ENCODE results near the gene SRCAP. TPM values are rescaled to one million over a fixed set of nuclear protein-coding genes. Genes with fewer than 3 reads are reported as not detected.

Gene SRCAP
- total RNA-seq, 1 donor from 2014 or later, result 4.6 TPM

DNA sequence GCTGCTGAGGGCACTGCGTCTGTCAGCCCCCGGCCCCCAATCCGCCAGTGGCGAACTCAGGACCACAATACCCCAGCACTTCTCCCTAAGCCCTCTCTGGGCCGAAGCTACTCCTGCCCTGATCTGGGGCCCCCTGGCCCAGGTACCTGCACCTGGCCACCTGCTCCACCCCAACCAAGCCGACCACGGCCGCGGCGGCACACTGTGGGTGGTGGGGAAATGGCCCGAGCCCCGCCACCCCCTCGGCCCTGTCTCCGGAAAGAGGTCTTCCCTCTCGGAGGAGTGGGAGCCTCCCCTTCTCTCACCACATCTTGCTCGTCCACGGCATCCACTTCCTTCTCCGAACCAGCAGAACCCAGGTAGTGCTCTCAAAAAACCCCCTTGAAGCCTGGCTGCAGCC is 44.1 kb upstream of the SRCAP start:
- peaks cover 14% of the 10 kb centered on the region for H3K79me2 ChIP-seq (ENCODE audit: low read depth)
- H2AFZ ChIP-seq (replicated peaks), result no peak overlapping the region
- H3K4me1 ChIP-seq, result peaks cover 8% of the 10 kb centered on the region
- peaks cover 3% of the 10 kb centered on the region for H4K20me1 ChIP-seq (ENCODE audit: low read depth)
- H3K9me3 ChIP-seq (ENCODE audit: low read depth), result no peaks in the 10 kb centered on the region
- no peak for TF ChIP-seq EZH2 (IDR thresholded peaks at IDR 0.05)
- no peak for TF ChIP-seq CTCF (IDR thresholded peaks at IDR 0.05)
- TF ChIP-seq EZH2phosphoT487 (IDR thresholded peaks at IDR 0.05), result no peak
- Mint-ChIP-seq H3K36me3 (peaks cover 13% of the 10 kb centered on the region), H3K27me3 (ENCODE audit: insufficient read depth, low read depth) (peaks cover 7% of the 10 kb centered on the region), H3K9me3 (no peaks in the 10 kb centered on the region), H3K27ac (no peak overlapping the region), H3K4me1 (peaks cover 35% of the 10 kb centered on the region), H3K4me3 (peak overlapping the region; percentile 30)
- DNase-seq (ENCODE audit: low spot score), result no peak
- H3K36me3 ChIP-seq, result no peaks in the 10 kb centered on the region
- H3K4me2 ChIP-seq, result no peak overlapping the region
- H3K9ac ChIP-seq, result no peak overlapping the region
- no peaks in the 10 kb centered on the region for H3K27me3 ChIP-seq
- peaks cover 39% of the 10 kb centered on the region for H3F3A ChIP-seq (ENCODE audit: low read depth)
- H3K27ac ChIP-seq, result no peak overlapping the region
- no peak overlapping the region for H3K4me3 ChIP-seq

GRCh38 chr16:30655815-30656347 is 43.1 kb upstream of the SRCAP start:
- peaks cover 16% of the 10 kb centered on the region for H3K4me1 ChIP-seq
- Mint-ChIP-seq H3K27ac (no peak overlapping the region), H3K4me1 (peaks cover 36% of the 10 kb centered on the region), H3K27me3 (ENCODE audit: insufficient read depth, low read depth) (peaks cover 2% of the 10 kb centered on the region), H3K36me3 (peaks cover 18% of the 10 kb centered on the region), H3K4me3 (peak overlapping the region; percentile 60), H3K9me3 (no peaks in the 10 kb centered on the region)
- H3K9me3 ChIP-seq (ENCODE audit: low read depth), result no peaks in the 10 kb centered on the region
- no peaks in the 10 kb centered on the region for H3K36me3 ChIP-seq
- no peak overlapping the region for H2AFZ ChIP-seq (replicated peaks)
- H3K4me3 ChIP-seq, result no peak overlapping the region
- H4K20me1 ChIP-seq (ENCODE audit: low read depth), result peaks cover 14% of the 10 kb centered on the region
- DNase-seq (ENCODE audit: low spot score), result no peak
- H3K9ac ChIP-seq, result no peak overlapping the region
- no peak overlapping the region for H3K27ac ChIP-seq
- no peaks in the 10 kb centered on the region for H3K27me3 ChIP-seq
- TF ChIP-seq CTCF (IDR thresholded peaks at IDR 0.05), result no peak
- no peak for TF ChIP-seq EZH2 (IDR thresholded peaks at IDR 0.05)
- TF ChIP-seq EZH2phosphoT487 (IDR thresholded peaks at IDR 0.05), result no peak
- no peak overlapping the region for H3K4me2 ChIP-seq
- H3F3A ChIP-seq (ENCODE audit: low read depth), result peaks cover 36% of the 10 kb centered on the region
- peaks cover 24% of the 10 kb centered on the region for H3K79me2 ChIP-seq (ENCODE audit: low read depth)

GRCh38 chr16:30656388-30656787 is 42.6 kb upstream of the SRCAP start:
- H3K27me3 ChIP-seq, result no peaks in the 10 kb centered on the region
- H3K79me2 ChIP-seq (ENCODE audit: low read depth), result peaks cover 29% of the 10 kb centered on the region
- no peak overlapping the region for H3K27ac ChIP-seq
- no peak overlapping the region for H3K9ac ChIP-seq
- H3K36me3 ChIP-seq, result no peaks in the 10 kb centered on the region
- Mint-ChIP-seq H3K9me3 (no peaks in the 10 kb centered on the region), H3K36me3 (peaks cover 21% of the 10 kb centered on the region), H3K27me3 (ENCODE audit: insufficient read depth, low read depth) (peaks cover 2% of the 10 kb centered on the region), H3K4me3 (peak overlapping the region; percentile 60), H3K27ac (no peak overlapping the region), H3K4me1 (peaks cover 40% of the 10 kb centered on the region)
- H3K4me3 ChIP-seq, result no peak overlapping the region
- DNase-seq (ENCODE audit: low spot score), result no peak
- peaks cover 16% of the 10 kb centered on the region for H3K4me1 ChIP-seq
- TF ChIP-seq EZH2phosphoT487 (IDR thresholded peaks at IDR 0.05) (no peak), CTCF (IDR thresholded peaks at IDR 0.05) (no peak), EZH2 (IDR thresholded peaks at IDR 0.05) (no peak)
- H3K9me3 ChIP-seq (ENCODE audit: low read depth), result no peaks in the 10 kb centered on the region
- peaks cover 31% of the 10 kb centered on the region for H3F3A ChIP-seq (ENCODE audit: low read depth)
- H2AFZ ChIP-seq (replicated peaks), result no peak overlapping the region
- no peak overlapping the region for H3K4me2 ChIP-seq
- H4K20me1 ChIP-seq (ENCODE audit: low read depth), result peaks cover 19% of the 10 kb centered on the region

All from neural progenitor cell (in vitro differentiated cells).